ENCODE results near the gene RELN. TPM values are rescaled to one million over a fixed set of nuclear protein-coding genes. Genes with fewer than 3 reads are reported as not detected.

The RELN gene
- total and polyA plus RNA-seq, 11 donors = 0.16 to 3.5 (median 1.3) TPM

- intact Hi-C loops (cut with DNase I) = no loop called here
- Histone ChIP-seq H3K4me3 (no peak overlapping the region), H3K4me1 (no peaks in the 10 kb centered on the region), H3K27ac (no peak overlapping the region), H3K27me3 (no peaks in the 10 kb centered on the region), H3K36me3 (no peaks in the 10 kb centered on the region), H3K9me3 (no peaks in the 10 kb centered on the region)
- WGBS, 4 donors = 77 to 84% (median 77%) methylated on average over 2 of the region's 2 CpGs
- DNase-seq (no peak), ATAC-seq (no peak)
- TF ChIP-seq, protein P1, sequence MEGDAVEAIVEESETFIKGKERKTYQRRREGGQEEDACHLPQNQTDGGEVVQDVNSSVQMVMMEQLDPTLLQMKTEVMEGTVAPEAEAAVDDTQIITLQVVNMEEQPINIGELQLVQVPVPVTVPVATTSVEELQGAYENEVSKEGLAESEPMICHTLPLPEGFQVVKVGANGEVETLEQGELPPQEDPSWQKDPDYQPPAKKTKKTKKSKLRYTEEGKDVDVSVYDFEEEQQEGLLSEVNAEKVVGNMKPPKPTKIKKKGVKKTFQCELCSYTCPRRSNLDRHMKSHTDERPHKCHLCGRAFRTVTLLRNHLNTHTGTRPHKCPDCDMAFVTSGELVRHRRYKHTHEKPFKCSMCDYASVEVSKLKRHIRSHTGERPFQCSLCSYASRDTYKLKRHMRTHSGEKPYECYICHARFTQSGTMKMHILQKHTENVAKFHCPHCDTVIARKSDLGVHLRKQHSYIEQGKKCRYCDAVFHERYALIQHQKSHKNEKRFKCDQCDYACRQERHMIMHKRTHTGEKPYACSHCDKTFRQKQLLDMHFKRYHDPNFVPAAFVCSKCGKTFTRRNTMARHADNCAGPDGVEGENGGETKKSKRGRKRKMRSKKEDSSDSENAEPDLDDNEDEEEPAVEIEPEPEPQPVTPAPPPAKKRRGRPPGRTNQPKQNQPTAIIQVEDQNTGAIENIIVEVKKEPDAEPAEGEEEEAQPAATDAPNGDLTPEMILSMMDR (IDR thresholded peaks at IDR 0.05) = no peak
- TF ChIP-seq POLR2A (IDR thresholded peaks at IDR 0.05) = no peak
Measured at GRCh38 chr7:103947026-103947655, 42.3 kb downstream of the RELN start.

- DNase-seq (no peak), ATAC-seq (no peak)
- intact Hi-C loops (cut with DNase I) = no loop called here
- Histone ChIP-seq H3K4me3 (no peak overlapping the region), H3K4me1 (no peaks in the 10 kb centered on the region), H3K9me3 (no peaks in the 10 kb centered on the region), H3K36me3 (no peaks in the 10 kb centered on the region), H3K27me3 (peaks cover 0 to 3% (median 0%) of the 10 kb centered on the region in 9 donors), H3K27ac (no peak overlapping the region)
- no peak for TF ChIP-seq POLR2A (IDR thresholded peaks at IDR 0.05)
- TF ChIP-seq, protein P1 (IDR thresholded peaks at IDR 0.05) = no peak
- 86 to 91% (median 87%) methylated on average over 6 of the region's 6 CpGs for WGBS, 4 donors
Measured at GRCh38 chr7:103944230-103944900, 45.1 kb downstream of the RELN start.

GRCh38 chr7:103941976-103942375 is 47.5 kb downstream of the RELN start:
- Histone ChIP-seq H3K27ac (no peak overlapping the region), H3K27me3 (peaks cover 0 to 3% (median 0%) of the 10 kb centered on the region in 9 donors), H3K9me3 (no peaks in the 10 kb centered on the region), H3K4me1 (no peaks in the 10 kb centered on the region), H3K36me3 (no peaks in the 10 kb centered on the region), H3K4me3 (no peak overlapping the region)
- WGBS, 4 donors = 89 to 93% (median 92%) methylated on average over 3 of the region's 3 CpGs
- intact Hi-C loops (cut with DNase I) = no loop called here
- DNase-seq (no peak), ATAC-seq (no peak)
- TF ChIP-seq POLR2A (IDR thresholded peaks at IDR 0.05) = no peak
- TF ChIP-seq, protein P1 (IDR thresholded peaks at IDR 0.05) = no peak

DNA sequence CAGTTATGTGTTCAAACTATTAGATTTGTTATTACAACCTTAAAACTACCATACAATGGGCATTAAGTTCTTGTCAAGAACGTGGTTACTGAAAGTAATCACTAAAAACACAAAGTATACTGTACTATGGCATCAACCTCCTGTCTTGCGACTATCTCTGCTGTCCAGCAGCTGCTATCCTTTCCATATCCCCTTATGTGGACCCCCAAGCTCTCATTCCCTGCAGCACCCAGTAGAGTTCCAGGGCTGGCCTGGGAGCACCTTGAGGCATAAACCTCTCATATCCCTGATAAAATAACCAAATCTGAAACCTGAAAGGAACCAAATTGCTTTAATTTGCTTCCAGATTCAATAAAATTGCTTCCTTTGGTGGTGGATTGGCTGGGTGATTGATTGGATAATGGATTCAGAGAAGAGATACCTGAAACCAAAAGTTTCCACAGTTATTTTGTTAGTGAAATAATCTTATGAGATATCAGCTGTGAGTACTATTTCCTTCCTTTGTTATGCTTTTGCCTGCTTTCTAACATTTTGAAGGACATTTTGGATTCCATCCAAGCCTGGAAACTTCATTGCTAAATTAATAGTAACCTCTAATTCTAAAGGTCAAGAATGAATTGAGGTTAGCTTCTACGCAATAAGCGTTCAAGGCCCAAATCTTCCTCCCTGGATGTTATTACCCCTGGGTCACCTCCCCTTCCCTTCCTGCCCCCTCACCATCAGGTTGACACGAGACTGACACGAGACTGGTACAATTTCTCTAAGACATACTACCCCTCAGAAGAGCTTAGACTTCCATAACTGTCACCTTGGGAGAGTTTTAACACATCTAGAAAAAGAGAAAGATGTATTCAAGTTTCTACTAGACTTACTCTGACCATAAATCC is 48.8 kb downstream of the RELN start:
- Histone ChIP-seq H3K4me3 (no peak overlapping the region), H3K9me3 (no peaks in the 10 kb centered on the region), H3K4me1 (no peaks in the 10 kb centered on the region), H3K36me3 (no peaks in the 10 kb centered on the region), H3K27me3 (peaks cover 0 to 3% (median 0%) of the 10 kb centered on the region in 9 donors), H3K27ac (no peak overlapping the region)
- intact Hi-C loops (cut with DNase I) = no loop called here
- no peak for ATAC-seq
- TF ChIP-seq, protein P1 (IDR thresholded peaks at IDR 0.05) = no peak
- no peak for TF ChIP-seq POLR2A (IDR thresholded peaks at IDR 0.05)
- 60 to 67% (median 63%) methylated on average over 6 of the region's 6 CpGs for WGBS, 4 donors
- no peak for DNase-seq

All from heart left ventricle (tissue), 16 donors.